GM19328 (cell line): Measurements from ENCODE around the gene HYOU1.
"Not testable (repeated sequence)": the region's sequence is repeated elsewhere in the genome, so short reads cannot be mapped to it uniquely, and the experiment has no call there.

ENCODE experiments used
- ATAC-seq: cut with Tn5 transposase; IDR thresholded peaks from one replicate; pipeline ENCODE4 v1.9.1; 2021; ENCODE audit warnings: mild to moderate bottlenecking, moderate library complexity; ENCODE audit not compliant: unreplicated experiment

The HYOU1 gene

GRCh38 chr11:119057000-119057769 is at the start of gene HYOU1:
Gene HYOU1 (minus strand): TSS chr11:119057205. CDS start chr11:119056160, 1,045 bp downstream.
- peak; percentile 89 for ATAC-seq

GRCh38 chr11:119103793-119104192 is 46.8 kb upstream of the HYOU1 start:
- ATAC-seq = no peak

- not testable (repeated sequence) for ATAC-seq
Observed at GRCh38 chr11:119103161-119103664, 46.2 kb upstream of the HYOU1 start.

- peak; percentile 80 for ATAC-seq
Observed at GRCh38 chr11:119101759-119102423, 44.9 kb upstream of the HYOU1 start, which contains the start of gene DPAGT1. Gene DPAGT1 (minus strand): TSS chr11:119101853. CDS start chr11:119101655, 198 bp downstream.

- ATAC-seq = peak; percentile 5
Observed at GRCh38 chr11:119100994-119101758, 44.2 kb upstream of the HYOU1 start.

- ATAC-seq = no peak
Observed at GRCh38 chr11:119100246-119100970, 43.4 kb upstream of the HYOU1 start.

GRCh38 chr11:119099711-119100110 is 42.7 kb upstream of the HYOU1 start:
- ATAC-seq = no peak

GRCh38 chr11:119095066-119095880 is 38.3 kb upstream of the HYOU1 start:
- peak; percentile 82 for ATAC-seq

GRCh38 chr11:119094816-119095065 is 37.7 kb upstream of the HYOU1 start:
- ATAC-seq = peak; percentile 23

GRCh38 chr11:119093942-119094815 is 37.2 kb upstream of the HYOU1 start:
- no peak for ATAC-seq

GRCh38 chr11:119092880-119093842 is 36.2 kb upstream of the HYOU1 start:
- no peak for ATAC-seq

- ATAC-seq = no peak
Observed at GRCh38 chr11:119091966-119092879, 35.2 kb upstream of the HYOU1 start.

- no peak for ATAC-seq
Observed at GRCh38 chr11:119091178-119091577, 34.2 kb upstream of the HYOU1 start.

GRCh38 chr11:119089319-119089718 is 32.3 kb upstream of the HYOU1 start:
- no peak for ATAC-seq

GRCh38 chr11:119088406-119088805 is 31.4 kb upstream of the HYOU1 start:
- no peak for ATAC-seq

- ATAC-seq = no peak
Observed at GRCh38 chr11:119087747-119088241, 30.8 kb upstream of the HYOU1 start.

- no peak for ATAC-seq
Observed at GRCh38 chr11:119087123-119087522, 30.1 kb upstream of the HYOU1 start.
